GM18951 (cell line): Measurements from ENCODE around the gene KLF2.

ENCODE experiments used
- POLR2A ChIP-seq: IDR thresholded peaks from 4 replicates; pipeline ENCODE4 v1.6.1; 2011; ENCODE audit warnings: mild to moderate bottlenecking; ENCODE audit not compliant: insufficient read length, insufficient read depth; ENCODE audit errors: extremely low read depth
- in situ Hi-C: fragments of 300-500 bp; cut with MboI; formaldehyde crosslinking; loops from one replicate; pipeline ENCODE4 v1.12.0; 2022; ENCODE audit warnings: low sequenced_read_pairs, mixed read lengths, inconsistent platforms; ENCODE audit not compliant: unreplicated experiment

KLF2 gene

GRCh38 chr19:16359074-16359473 lies 34.4 kb downstream of the KLF2 start:
- in situ Hi-C loops = no loop called here
- TF ChIP-seq POLR2A = no peak

GRCh38 chr19:16359964-16360363 lies 35.3 kb downstream of the KLF2 start:
- in situ Hi-C loops = no loop called here
- no peak for TF ChIP-seq POLR2A

DNA sequence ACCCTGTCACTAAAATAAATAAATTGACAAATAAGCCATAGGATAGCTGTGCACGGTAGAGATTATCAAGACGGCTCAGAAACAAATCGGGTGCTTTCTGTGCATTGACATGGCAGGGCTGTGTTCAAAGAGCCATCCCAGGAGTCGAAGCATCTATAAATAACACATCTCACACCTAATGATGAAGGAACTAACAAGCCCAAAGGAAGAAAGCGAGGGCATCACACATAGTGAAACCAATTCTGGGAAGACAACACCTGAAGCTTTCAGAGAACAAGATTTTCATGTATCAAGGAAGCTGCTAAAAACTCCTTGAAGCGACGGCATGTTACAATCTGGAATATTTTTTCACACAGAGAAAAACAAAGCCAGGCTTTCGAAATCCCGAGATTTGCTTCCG lies 36.1 kb downstream of the KLF2 start:
- TF ChIP-seq POLR2A = no peak
- in situ Hi-C loops = no loop called here

DNA sequence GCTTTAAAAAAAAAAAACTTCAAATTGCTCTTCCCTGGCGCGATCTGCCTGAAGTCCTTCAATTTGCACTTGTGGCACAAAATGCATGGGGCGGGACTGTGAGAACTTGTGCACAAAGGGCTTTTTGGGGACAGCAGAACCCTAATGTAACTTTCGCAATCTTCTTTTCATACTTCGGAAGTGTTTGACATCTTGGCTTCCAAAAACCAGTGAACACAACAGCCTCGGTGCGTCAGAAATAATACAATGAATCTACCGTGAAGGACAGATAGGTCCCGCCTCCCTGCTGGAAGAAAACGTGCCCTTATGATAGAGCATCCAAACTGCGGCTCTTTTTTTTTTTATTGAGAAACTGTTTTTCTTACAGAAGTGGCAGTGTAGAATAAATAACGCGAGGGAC lies 36.6 kb downstream of the KLF2 start:
- TF ChIP-seq POLR2A = no peak
- in situ Hi-C loops = no loop called here

DNA sequence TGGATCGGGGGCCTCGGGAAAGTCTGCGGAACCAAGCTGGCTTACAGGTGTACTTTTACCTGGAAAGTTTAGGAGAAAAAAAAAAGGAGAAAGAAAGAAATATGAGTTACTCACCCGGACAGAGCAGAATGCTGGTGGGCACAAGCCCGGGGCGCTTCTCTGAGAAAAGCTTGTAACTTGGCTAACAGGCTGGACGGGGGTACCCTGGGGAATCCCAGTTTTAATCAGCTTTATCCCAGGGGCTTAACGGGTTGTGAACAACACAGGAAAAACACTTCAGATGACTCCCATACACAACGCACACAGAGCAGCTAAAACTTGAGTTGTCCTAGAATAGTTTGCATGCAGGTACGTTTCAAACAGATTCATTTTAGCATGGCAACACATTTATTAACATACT lies 37.3 kb downstream of the KLF2 start:
- in situ Hi-C loops = no loop called here
- no peak for TF ChIP-seq POLR2A

DNA sequence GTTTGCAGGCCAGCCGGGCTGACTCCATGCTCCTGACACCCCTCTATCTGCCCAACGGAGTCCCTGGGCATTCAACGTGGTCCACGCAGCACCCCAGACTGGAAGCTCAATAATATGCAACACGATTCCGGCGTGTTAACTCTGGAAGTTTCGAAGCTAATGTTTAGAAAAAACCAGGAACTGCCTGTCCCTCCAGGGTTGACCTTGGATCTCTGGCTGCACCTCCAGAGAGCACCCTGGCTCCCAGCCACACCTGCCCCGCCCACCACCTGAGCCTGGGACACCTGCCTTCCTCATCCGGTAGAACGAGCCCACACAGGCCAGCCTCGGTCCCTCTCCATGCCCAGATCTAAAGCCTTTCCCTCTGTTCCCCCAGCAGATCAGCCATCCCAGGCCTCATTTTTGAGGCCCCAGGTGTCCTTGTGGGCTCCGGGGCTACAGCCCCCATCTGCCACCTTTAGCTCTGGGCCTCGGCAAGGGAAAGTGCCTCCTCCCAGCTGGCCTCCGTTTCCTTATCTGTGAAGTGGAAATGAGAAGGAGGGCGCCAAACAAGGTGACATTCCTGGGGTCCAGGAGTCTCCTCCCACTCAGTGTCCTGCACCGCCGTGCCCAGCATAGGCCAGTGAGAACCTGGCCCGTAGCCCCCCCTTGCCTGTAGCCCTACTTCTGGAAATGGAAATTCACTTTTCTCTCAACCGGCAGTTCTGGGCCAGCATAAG lies 38.7 kb downstream of the KLF2 start:
- no peak for TF ChIP-seq POLR2A
- in situ Hi-C loops = no loop called here

GRCh38 chr19:16363852-16364230 lies 39.2 kb downstream of the KLF2 start:
- in situ Hi-C loops = no loop called here
- TF ChIP-seq POLR2A = no peak

- TF ChIP-seq POLR2A = no peak
Observed at GRCh38 chr19:16364231-16364865, 39.7 kb downstream of the KLF2 start.

GRCh38 chr19:16365300-16365996 lies 40.8 kb downstream of the KLF2 start:
- TF ChIP-seq POLR2A = no peak
- in situ Hi-C loops = no loop called here

More at GRCh38 chr19:16364231-16364865, 39.7 kb downstream of the KLF2 start:
- in situ Hi-C loops = no loop called here

DNA sequence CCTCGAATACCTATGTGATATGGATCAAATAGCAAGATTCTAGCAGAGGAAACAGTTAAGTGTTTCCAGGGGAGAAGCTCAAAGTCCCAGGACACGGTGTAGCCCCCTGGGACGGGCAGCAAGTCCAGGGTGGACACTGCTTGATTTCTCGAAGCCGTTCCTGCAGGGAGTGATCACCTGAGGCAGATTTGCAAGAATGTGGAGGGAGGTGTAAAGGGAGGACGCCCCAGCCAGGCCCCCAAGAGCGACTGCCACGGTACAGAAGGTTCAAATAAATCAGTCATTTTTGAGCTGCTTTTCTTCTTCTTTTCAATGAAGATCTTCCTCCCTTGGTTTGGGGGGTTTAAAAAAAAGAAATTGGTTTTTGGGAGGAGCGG lies 41.4 kb downstream of the KLF2 start:
- in situ Hi-C loops = no loop called here
- TF ChIP-seq POLR2A = no peak

DNA sequence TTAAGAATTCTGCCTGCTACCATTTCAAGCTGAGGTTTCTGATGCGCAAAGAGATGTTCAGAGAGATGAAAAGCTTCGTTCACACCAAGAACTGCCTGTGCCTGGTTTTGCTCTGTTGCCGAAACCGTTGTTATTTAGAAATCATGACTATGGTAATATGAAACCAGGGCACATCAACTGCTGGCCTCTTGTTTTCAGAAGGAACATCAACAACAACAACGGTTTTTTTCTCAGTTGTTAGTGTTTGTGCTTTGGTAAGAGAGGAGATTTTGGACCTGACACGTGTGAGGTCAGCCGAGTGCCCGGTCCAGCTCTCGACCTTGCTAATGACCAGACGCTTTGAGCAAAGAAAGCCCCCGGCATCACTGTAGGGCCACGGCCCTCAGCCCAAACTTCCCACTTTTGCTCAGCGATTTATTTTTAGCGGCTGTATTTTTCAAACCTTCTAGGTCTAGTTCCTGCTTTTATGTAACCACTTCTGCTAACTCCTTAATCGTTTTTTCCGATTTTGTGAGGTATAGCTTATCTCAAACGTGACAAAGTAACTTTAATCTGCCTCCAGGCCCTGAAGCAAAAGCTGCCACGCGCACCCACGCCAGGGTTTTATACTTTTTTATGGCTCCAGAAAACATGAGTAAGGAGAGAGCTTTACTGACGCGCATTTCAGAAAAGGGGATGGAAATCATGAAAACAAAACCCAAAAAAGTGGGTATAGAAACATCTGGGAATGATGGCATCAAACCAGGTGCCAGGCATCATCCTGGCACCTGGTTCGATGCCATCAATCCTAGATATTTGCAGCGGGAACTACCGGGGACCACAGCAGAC lies 42.0 kb downstream of the KLF2 start:
- TF ChIP-seq POLR2A = no peak
- in situ Hi-C loops = no loop called here

DNA sequence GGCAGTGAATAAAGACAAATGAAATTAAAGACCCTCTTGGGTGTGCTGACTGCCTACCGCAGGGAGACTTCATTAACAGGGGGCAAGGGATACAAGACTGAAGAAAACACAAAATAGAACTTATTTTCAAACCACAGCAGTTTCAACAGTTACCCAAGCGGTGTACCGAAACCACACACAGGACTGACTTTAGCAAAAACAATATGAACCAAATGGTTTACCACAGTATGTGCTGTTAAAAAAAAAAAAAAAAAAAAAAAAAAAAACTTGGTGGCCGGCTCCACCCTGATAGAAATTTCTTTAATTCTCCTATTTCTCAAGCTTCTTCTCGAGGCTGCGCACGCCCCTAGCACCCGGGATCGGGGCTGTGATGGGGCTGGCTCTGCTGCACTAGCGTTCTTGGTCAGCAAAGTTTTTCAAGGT lies 42.6 kb downstream of the KLF2 start:
- no peak for TF ChIP-seq POLR2A
- in situ Hi-C loops = no loop called here

DNA sequence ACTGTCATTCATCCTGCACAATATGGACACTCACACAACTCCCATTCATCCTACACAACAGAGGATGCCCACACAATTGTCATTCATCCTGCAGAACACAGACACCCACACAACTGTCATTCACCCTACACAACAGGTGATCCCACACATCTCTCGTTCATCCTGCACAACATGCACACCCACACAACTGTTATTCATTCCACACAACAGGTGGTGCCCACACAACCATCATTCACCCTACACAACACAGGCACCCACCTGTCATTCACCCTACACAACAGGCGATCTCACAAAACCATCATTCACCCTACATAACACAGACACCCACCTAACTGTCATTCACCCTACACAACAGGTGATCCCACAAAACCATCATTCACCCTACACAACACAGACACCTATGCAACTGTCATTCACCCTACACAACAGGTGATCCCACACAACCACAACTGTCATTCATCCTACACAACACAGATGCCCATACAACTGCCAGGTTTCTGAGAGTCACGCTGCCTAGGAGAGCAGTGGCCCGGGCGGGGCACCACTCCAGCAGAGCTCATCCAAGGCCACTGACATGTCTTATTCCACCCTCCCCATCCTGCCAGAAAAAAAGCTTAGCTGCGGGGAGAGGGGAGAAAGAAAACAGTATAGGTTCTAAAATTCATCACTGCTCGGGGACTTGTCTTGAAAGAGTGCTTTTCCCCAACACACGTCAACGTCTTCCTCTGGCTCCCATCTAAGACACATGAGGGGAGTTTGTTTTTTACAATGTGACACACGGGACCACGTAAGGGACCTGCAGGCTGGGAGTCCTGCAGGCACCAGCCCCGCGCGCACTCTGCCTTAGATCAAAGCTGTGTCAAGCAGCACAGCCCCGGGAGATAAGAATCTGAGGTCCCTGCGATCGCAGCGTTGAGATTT lies 44.0 kb downstream of the KLF2 start:
- TF ChIP-seq POLR2A = no peak
- in situ Hi-C loops = no loop called here

GRCh38 chr19:16369306-16369663 lies 44.7 kb downstream of the KLF2 start:
- no peak for TF ChIP-seq POLR2A

More at GRCh38 chr19:16369306-16369663, 44.7 kb downstream of the KLF2 start:
- in situ Hi-C loops = no loop called here
